NCI-H2107 treated with DMSO at 0.1 percent for 48 hours (cell line): ENCODE results near the gene WRNIP1.
"Not testable (repeated sequence)": the region's sequence is repeated elsewhere in the genome, so short reads cannot be mapped to it uniquely, and the experiment has no call there.

ENCODE experiments used
- DNase-seq: peaks from one replicate; lab custom pipeline; 2025; ENCODE audit not compliant: unreplicated experiment; lab: John Stamatoyannopoulos, UW

WRNIP1 gene

DNA sequence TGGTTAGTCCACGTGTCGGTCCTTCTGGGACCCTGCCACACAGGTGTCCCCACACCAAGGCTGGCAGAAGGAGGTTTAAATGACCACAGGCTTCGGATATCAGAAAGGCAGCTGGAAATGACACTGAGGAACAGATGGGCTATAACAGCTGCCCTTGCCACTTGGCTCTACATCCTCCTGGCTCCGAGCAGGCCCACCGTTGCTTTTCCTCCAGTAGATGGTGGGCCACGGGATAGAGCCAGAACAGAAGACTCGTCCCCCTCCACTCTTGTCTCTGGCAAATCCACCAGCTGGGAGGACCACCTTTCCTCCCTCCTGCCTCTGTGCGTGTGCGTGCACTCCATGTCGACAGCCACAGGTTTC, 17.6 kb downstream of the WRNIP1 start:
- no peak for DNase-seq

DNA sequence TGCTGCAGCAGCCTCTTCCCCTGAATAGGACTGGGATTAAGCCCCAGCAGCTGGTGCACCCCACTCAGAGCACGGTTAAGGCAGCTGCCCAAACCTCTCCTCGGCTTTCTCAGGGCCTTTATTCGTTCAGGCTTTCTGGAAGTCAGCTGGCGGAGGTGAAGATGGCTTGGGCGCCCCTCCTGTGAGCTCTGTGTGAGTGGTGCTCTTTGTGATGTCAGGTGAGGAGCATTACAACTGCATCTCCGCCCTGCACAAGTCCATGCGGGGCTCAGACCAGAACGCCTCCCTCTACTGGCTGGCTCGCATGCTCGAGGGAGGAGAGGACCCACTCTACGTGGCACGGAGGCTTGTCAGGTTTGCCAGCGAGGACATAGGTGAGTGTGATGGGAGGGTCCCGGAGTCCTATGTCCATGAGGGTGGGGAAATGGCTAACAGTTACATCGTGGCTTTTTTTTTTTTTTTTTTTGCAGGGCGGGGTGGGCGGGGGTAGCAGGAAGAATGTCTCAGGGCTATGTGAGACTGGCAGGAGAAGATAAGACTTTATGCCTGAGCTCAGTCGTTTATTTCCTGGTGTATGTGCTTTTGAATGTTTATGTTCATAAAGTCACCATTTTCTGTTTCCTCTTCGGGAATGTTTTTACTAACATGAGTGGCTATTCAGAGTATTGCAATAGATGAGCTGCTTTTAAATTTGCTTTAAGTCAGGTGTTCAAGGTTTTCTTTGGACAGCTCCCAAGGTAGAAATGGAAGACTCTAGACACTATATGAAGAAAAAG, 18.2 kb downstream of the WRNIP1 start:
- DNase-seq, result no peak

DNA sequence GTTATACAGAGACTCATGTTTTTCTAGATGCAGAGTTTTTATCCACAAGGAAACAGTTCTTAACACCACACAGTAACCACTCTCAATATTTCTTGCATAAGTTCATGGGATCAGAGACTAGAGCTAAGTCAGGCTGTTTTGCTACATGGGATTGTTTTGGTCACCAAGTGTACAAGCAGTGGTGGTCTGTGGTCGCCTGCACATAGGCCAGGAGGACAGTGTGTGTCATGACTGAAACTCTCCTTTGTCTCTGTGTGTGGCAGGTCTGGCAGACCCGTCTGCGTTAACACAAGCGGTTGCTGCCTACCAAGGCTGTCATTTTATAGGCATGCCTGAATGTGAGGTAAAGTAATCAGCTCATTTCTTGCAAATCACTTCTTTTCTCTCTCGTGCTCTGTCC, 18.9 kb downstream of the WRNIP1 start:
- DNase-seq, result no peak

DNA sequence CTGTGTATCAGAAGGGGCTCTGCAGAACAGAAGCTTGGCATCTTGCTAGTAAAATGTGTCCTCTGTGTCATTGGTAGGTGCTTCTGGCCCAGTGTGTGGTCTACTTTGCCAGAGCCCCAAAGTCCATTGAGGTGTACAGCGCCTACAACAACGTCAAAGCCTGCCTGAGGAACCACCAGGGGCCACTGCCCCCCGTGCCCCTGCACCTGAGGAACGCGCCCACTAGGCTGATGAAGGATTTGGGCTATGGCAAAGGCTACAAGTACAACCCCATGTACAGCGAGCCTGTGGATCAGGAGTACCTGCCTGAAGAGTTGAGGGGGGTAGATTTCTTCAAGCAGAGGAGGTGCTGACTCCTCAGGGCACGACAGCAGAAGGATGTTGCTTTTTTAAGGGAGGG, 19.7 kb downstream of the WRNIP1 start:
- no peak for DNase-seq

DNA sequence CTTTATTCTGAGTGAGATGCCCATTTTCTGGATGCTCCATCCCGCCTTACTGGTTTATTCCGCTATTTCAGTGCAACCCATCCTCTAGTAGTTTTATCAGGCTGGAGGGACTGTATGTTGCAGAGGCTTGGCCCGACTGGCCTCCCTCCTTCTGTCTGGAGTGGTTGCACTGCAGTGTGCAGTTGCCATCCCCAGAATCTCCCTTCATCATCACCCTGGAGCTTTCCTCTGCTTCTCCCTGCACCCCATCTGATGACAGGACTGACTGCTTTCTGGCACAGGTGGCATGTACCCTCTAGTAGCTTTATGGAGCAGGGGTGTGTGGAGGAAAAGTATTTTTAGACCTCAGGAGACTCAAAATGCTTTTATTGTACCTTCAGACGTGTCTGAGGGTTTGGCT, 21.1 kb downstream of the WRNIP1 start:
- no peak for DNase-seq

DNA sequence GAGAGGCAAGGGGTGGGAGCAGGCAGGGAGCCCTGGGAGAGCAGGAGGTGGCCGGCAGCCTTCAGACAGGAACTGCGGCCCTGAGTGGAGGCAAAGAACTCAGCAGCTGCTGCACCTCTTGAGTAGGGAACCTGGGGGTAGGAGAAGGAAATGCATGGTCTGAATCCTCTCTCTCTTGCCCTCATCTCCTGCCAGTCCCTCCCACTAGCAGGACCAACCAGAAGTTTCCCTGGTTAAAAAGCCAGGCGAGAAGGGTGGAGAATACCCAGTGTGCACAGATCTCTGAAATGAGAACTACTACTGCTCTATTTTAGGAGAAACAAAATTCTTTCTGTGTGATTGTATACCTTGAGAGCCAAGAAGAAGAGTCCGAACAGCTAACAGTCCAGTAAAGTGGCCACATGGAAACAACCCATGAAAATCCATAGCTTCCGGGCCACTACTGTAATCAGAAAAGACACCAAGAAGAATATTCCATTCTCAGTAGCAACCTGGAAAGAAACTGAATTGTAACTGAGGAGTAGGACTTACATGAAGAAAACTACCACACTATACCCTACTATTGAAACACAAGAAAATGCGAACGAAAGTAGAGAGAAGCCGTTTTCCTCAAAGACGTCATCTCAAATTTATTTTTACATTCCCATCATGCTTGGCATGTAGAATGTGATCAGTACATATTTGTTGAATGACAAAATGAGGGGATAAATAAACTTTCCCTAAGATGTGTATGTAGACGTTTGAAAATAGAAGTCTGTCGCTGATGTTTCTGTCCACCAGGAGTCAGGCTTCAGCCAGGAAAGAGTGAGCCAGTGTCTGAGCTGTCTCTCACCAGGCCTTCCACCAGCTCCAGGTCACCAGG, 25.6 kb downstream of the WRNIP1 start:
- DNase-seq, result peak; percentile 60

DNA sequence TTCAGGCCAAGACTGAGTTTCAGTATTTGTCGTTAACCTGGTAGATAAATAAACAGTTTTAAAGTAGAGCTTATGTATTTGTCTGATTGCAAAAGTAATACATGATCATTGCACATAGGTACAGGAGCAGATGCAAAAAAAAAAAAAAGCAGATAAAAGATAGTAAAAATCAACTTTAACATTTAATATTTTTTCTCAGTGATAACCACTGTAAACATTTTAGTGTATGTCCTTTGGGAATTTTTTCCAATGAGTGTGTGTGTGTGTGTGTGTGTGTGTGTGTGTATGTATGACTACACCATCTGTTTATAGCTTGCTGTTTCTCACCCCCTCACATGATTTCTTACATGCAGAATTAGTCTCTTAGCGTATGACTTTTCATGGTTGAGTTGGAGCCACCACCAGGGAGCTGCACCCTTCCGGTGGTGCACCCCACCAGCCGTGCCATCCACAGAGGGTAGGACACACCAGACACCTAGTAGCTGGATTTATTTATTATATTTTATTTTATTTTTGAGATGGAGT, 26.3 kb downstream of the WRNIP1 start:
- DNase-seq, result no peak

DNA sequence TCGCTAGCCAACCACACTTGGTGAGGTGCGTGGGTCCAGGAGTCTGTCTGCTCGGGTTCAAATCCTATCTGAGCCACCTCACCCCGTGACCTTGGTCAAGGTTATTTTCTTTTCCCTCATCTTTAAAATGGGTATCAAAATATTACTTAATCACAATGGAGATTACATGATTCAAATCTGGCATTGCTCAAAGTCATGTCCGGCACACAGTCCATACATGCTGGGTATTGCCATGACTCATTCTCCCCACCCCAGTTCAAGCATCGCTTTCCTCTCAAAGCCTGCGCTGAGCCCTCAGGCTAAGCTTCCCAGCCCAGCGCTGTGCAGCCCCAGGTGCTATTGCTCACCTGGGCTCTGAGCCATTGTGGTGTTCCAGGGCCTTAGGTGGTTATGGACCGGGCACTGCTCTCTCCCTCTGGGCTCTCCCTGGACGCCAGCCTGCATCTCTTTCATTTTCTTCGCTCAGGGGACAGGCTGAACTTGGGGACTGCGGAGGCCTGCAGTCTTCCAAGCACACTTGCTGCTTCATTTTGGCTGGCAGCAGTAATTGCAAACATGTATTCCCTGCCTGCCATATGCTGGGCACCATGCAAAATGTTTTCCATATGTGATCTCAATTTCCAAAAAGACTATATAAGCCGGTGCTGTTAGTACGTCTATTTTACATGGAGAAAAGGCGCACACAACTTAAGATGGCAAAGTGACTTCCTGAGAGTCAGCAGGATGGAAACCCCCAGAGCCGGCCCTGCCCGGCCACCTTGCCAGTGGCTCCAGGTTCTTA, 27.3 kb downstream of the WRNIP1 start:
- no peak for DNase-seq

DNA sequence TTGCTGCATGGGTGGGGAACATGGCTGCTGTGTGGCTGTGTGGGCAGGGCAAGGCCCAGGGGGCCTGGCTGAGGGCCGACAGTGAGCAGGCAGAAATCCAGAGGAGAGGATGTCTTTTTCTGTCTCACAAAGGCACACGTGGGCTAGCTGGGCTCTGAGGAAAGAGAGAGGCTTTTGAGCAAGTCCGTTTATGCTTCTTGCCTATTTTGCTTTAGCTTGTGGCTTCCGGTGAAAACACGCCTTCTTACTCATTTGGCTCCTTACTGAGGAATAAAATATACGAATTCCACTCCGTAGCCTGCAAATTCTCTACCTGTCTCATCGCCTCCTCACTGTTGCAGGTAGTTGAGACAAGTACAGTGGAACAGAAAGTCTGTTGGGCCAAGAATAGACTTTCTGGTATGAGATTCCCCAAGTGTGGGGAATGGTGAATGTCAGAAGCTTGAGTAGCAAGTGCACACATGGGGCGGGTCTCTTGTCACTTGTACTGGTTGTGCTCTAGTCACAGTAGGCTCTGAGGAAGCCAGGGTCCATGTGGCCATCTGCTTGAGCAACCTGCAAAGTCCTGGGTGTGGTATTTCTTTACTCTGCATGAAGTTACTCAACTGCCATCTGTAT, 28.4 kb downstream of the WRNIP1 start:
- DNase-seq, result no peak

DNA sequence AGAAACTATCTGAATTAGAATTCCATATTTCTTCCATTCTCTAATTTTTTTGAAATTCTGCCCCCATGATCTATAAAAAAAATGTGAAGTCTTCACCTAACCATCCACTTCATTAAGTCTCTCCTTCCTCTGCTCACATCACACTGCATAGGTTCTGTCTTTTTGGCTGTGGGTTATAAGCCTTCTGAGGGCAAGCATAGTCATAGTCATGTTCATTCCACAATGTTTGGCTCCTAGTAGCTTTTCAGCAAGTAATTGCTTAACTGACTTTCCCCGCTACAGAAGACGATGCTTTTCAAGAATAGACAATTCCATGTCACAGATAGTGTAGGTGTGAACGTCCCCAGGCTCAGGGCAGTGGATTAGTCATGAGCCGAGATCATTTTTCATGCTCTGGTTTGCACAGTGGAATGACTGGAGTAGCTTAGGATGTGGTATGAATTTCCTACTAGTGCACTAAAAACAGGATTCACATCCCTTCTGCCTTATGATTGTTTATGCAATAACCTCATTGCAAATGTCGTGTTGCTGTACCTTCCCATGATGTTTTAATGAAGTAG, 29.1 kb downstream of the WRNIP1 start:
- DNase-seq, result no peak

DNA sequence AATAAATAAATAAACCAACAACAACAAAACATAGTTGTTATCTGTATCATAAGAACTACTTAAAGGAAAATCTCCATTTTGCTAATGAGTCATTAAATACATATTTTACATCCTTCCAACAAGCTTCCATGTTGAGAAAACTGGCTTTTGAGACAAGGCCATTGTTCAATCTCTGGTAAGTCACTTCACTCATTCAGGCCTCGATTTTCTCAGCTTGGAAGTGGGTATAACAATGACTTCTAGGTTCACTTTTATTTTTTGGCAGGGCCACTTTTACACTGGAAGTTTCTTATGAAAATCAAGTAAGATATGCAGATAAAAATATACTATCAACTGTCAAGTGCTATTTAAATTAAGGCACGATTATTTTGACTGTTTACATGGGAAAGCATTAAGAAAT, 30.0 kb downstream of the WRNIP1 start:
- DNase-seq, result no peak

DNA sequence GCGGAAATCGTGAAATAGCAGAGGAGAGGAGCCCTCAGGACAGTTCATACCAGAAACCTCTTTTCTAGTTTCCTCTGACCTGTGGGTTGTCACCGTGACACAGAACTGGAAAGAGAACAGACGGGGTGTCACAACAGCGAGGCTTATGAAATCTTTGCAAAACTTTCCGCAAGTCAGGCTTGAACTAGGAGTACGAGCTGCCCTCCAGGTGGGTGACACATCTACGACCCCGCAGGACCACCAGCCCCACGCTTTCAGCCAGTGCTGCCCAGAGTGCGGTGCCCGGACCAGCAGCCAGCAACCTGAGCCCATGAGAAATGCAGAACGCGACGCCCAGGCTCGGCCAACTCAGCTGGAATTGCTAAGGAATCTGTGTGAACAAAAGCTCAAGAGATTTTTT, 30.8 kb downstream of the WRNIP1 start:
- no peak for DNase-seq

DNA sequence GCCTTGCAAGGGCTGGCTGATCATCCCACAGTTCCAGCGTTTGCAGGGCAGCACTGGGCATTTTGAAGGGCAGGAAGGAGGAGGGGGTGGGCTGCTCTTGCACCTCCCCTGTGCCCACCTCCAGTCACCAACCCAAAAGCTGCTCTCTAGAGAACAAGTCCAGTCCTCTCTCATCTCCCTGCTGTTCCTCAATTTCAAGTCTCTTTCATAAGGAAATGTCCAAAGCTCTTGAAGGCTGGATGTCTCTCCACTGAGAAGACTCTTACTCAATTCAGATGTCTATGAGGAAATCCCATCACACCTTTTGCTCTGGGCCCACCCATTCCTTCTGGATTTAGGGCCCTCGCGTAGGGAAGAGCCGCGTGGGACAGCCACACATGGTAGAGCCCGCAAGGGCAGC, 31.7 kb downstream of the WRNIP1 start:
- DNase-seq, result no peak

DNA sequence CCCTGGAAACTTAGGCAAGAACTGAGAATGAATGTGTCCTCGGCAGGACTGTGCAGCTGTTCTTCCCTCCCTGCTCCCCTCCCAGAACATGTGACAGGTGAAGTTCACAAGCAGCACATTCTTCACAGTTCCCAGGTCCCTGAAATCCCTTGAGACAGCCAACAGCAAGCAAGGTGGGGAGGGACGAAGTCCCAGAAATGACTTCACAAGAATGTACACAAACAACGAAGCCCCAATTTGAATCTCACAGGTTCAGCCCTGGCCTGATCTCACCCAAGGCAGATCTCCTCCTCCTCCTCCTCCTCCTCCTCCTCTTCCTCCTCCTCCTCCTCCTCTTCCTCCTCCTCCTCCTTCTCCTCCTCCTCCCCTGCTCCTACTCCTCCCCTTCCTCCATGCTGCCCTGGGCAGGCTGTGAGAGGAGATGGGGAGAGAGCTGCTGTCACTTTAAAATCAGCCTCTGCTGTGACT, 32.4 kb downstream of the WRNIP1 start:
- no peak for DNase-seq

DNA sequence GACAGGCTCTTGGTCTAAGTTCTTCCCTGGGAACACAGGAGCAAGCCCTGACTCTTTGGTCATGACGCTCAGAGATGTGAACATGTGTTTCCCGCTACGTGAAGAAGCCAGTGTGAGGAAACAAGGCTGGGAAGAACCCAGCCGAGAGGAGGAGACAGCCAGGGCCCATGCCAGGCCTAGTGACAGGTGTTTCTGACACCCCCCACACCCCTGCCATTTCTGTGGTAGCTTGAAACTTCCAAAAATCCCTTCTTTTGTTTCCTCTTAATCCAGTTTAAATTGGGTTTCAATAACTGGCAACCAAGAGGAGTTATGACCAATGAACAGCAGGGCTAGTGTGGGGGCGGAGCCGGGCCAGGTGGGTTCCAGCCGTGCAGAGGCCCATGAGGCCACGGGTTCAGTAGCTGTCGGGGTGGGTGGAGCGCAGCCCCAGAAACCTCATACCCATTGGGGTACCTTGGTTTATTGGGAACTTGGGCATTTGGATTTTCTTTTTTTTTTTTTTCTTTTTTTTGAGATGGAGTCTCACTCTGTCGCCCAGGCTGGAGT, 33.5 kb downstream of the WRNIP1 start:
- DNase-seq, result no peak

DNA sequence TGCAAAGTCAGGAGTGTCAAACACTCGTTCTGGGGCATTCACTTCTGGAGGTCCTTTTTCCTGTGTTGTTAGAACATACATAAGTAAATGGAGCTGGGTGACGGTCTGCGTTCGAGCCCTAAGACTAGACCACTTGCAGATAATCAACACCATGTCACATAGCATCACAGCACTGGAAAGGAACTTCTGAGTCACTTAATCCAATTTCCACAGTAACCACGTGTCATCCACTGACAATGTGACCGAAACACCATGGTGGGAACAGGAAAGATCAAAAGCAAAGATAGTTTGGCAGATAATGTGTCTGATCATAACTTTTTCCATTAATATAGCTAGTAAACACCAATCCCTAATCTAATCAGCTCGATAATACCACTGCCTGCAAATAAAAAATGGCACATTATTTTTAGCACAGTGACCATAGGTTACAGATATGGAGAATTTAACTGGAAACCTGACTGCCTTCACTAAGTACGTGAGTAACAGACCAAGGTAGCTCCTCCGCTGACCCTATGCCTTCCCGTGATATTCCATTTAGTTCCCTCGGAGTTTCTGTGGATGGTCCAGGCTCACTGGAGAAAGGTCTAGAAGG, 34.8 kb downstream of the WRNIP1 start:
- no peak for DNase-seq

DNA sequence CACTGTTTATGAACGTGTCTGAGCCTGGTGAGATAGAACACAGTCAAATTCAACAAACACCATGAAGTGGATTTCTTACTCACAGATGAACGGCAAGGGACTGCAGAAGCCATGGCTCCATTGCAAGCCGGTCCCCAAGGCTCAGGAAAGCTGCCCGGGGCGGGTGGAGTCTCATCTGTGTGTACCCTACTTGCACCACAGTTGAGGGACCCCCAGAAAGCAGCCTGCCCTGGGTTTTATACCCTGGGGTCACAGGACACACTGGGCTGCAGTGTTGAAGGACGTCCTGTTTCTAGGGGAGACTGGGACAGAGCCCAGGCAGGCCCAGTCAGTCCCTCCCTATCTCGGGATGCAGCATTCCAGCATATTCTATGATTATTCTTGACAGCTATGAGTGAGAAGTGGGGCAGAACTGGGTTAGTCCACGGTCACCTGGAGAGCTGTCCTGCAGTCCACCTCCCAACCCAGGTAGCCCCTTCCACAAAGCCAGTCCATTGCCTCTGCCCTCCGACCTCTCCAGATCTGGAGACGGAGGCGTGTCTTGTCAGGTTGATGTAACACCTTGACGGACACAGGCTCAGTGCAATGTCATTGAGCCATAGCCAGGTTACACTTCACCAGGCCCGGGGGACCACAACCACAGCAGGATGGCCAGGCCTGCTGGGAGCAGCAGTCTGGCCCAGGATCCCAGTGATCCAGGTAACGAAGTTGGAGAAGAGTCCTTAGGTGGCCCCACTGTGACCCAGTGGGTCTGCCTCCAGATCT, 35.5 kb downstream of the WRNIP1 start:
- no peak for DNase-seq

DNA sequence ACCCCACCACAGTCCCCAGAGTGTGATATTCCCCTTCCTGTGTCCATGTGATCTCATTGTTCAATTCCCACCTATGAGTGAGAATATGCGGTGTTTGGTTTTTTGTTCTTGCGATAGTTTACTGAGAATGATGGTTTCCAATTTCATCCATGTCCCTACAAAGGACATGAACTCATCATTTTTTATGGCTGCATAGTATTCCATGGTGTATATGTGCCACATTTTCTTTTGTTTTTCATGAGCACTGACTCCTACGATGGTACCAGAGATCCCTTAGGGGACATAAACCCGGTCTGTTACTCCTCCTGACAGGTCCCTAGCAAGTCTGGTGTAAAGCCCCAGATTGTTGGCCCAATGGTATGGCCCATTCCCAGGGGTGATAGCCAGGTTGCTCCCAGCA, 36.5 kb downstream of the WRNIP1 start:
- DNase-seq, result not testable (repeated sequence)

DNA sequence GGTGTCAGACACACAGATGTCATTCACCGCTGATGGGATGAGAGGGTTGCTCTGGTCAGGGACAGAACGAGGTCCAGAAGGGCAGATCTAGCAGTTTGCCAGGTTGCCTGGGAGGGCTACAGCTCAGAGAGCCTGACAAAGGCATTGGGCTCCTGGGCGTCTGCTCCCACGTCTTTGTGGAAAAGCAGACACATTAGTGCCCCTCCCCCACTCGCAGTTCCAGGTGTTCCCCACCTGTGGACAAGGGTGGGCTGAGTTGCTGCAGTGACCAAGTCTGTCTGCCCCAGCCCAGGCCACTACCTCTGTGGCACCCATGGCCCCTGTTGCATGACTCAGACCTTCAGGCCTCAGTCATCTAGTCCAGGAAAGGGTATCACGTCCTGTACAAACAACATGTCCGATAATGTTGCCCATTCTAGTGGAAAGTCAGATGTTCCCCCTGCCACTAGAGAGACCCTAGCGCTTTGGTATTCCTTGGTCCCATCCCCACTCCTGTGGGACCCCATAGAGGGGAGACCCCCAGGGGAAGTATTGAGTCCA, 37.4 kb downstream of the WRNIP1 start:
- no peak for DNase-seq
